GM19395 (cell line): Measurements from ENCODE around the gene ASIC2.

Experiments
- ATAC-seq: cut with Tn5 transposase; IDR thresholded peaks from one replicate; pipeline ENCODE4 v1.9.1; 2021; ENCODE audit warnings: mild to moderate bottlenecking, moderate library complexity; ENCODE audit not compliant: unreplicated experiment

The ASIC2 gene

GRCh38 chr17:33164169-33164881, 128.8 kb downstream of the ASIC2 start:
- no peak for ATAC-seq

GRCh38 chr17:33163533-33164168, 129.4 kb downstream of the ASIC2 start:
- ATAC-seq, result no peak

GRCh38 chr17:33154869-33155455, 138.1 kb downstream of the ASIC2 start:
- no peak for ATAC-seq

GRCh38 chr17:33152783-33153182, 140.3 kb downstream of the ASIC2 start:
- ATAC-seq, result no peak

- ATAC-seq, result no peak
Observed at GRCh38 chr17:33151565-33151964, 141.5 kb downstream of the ASIC2 start.

DNA sequence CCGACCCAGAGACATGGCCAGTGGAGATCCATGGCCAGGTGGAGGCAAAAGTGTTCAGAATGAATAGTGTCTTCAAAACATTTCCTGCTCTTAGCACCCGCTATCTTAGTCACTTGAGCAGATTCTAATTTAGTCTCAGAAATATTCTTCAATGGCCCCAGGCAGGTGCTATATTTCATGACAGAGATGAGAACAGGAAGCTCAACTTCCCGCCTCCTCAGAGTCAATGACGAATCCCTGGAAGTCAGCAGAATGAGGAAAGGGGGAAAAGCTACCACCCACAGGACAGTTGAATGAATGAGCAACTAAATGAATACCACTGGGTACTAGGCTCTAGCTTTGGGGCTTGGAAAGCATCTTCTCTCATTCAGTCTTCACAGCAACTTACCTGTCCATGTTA, 147.2 kb downstream of the ASIC2 start:
- no peak for ATAC-seq

- no peak for ATAC-seq
Observed at GRCh38 chr17:33144837-33145236, 148.3 kb downstream of the ASIC2 start.

DNA sequence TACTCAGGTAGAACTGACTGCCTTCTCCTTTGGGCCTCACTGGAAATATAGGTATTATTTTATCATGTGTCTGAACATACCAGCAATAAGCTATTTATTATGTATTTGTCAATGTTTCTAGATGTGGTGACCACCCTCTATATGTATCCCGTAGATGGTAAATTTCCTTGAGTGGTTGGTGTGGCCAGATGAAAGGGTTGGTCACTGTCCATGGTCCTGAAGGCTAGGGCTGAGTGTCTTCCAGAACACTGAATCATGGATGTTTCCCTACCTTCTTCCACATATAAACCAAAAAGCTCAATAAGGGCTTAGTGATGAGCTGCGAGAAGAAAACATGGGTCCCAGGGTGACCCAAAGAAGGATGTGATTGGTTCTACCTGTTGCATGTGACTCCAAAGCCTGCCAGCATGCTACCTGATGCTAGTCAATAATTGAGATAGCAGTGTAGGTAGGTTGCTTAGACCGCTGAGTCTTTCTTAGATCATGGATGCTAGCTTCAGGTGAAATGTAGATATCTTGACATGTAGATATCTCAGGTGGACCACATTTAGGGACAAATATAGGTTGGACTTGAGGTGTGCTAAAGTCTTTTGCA, 150.3 kb downstream of the ASIC2 start:
- ATAC-seq, result no peak

DNA sequence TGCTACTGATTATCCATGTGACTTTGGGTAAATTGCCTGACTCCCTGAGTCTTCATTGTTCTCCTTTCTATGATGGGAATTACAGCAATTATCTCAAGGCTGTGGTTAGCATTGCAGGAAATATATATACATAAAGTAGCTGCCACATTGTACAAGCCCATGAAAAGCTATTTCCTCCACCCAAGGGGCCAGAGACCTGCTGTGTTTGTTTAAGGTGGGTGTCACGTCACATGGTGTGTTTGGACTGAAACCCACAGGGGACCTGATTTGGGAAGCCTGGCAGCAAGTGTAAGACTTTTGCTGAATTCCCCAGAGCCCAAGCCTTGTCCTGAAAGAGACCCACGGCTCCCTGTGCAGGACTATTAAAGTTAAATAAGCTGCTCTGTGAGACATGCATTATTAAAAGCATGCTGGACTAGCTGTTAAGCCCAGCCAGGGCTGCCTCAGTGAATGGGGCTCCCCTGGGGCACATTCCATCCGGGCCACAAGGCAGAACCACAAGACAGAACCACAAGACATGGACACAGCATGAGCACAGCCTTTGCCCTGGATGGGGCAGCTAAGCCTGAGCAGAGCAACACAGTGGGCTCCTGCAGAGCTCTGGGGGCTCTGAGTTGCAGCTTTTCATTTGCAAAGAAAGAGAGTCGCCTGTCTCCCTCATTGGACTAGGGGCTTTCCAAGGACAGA, 152.5 kb downstream of the ASIC2 start:
- no peak for ATAC-seq

DNA sequence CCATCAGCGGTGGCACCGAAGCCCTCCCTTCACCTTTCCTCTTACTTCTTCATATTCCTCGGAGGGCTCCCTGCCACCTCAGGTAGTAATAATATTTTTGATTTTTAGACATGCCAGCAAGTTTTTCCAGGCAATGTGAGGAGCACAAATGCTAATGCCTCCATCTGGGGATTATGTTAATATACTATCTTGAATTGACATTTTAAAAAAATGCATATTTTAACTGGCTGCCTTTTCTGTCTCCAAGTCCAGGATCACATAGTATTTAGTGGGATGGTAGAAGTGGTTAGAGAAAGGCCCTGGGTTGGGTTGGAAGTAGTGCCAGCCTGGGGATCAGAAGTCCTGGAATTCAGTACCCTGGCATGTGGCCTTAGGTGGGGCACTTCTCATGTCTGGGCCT, 154.5 kb downstream of the ASIC2 start:
- no peak for ATAC-seq

GRCh38 chr17:33137426-33137825, 155.7 kb downstream of the ASIC2 start:
- ATAC-seq, result no peak

DNA sequence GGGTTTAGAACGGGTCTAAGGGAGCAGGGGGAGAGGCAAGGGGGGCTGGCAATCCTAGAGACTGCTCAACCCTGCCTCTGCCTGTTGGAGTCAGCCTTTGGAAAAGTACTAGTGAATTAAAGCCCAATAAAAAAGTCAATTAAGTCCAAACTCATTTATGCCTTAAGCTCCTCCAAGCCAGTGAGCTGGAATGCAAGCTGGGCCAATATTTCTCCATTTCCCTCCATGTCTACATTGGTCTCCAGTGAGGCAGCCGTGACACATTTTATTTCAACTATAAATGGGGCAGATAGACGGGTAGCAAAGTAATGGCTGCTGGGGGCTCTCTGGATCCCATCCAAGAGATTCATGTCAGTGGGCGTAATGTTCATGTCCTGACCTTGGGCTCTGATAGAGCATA, 157.4 kb downstream of the ASIC2 start:
- no peak for ATAC-seq

- no peak for ATAC-seq
Observed at GRCh38 chr17:33131620-33132019, 161.5 kb downstream of the ASIC2 start.

GRCh38 chr17:33127706-33128105, 165.4 kb downstream of the ASIC2 start:
- ATAC-seq, result no peak

DNA sequence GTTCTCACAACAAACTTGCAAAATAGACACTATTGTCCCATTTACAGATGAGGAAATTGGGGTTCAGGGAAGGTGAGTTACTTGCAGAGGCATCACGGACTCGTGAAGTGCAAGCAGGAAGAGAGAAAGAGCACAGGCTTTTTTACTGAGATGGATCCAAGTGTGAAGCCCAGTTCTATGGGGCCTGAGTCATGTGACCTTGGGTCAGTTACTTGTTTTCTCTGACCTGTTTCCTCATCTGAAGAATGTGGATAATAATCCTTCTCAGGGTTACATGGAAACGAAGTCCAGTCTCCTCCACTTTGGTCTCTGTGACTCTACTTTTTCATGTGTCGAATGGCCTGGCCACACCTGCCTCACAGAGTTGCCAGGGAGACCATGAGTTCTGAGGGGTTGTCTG, 167.0 kb downstream of the ASIC2 start:
- no peak for ATAC-seq

DNA sequence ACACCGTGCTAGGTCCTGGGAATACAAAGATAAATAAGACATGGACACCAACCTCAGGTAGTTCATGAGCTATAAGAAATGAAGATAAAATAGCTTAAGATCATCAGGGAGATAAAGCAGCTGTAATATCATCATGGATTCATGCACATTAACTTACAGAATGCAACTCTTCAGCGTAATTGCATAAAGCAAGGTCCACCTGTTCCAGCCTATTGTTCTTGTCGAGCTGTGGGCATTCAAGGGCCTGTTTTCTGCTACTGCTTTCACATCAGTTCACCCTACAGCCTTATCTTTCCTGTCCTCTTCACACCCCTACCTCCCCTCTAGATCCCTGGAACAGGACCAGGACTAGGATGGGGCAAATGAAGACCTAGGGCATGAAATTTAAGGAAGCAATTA, 167.5 kb downstream of the ASIC2 start:
- no peak for ATAC-seq

DNA sequence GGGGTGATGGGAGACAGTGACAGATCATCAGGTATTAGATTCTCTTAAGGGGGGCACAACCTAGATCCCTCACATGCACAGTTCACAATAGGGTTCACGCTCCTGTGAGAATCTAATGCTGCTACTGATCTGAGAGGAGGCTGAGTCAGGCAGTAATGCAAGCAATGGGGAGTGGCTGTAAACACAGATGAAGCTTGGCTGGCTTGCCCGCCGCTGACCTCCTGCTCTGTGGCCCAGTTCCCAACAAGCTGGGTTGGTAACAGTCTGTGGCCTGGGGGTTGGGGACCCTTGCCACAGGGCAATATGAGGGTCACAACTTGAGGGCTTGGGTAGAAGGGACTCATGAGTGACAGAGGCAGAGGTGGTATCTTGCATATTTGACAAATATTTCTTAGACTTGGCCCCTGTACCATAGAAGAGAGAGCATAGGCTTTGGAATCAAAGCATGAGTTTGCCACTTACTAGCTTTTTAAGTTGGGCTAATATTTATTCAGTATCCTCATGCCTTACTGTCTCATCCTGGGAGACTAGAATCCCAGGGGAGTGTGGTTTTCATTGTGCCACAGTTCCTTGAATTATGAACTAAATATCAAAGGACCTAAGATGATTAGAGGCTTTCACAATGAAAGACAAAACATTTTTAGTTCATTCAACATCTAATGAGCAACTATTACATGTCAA, 168.1 kb downstream of the ASIC2 start:
- ATAC-seq, result no peak

DNA sequence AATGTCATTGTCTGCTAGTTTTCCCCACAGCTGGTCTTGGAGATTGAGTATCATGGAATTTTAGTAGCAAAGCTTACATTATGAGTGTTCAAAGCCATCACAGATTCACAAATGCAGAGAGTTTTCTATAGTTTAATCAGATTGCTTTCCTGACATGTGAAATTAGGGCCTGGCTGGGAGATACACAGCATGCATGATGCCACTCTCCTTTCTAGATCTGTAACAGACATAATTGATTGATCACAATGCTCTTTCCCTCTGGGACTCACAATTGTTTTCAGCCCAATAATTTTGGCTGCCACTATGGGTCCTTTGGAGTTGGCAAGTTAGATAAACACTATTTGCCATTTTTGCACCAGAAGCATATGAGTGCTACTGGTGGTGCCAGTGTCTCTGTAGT, 168.9 kb downstream of the ASIC2 start:
- no peak for ATAC-seq

DNA sequence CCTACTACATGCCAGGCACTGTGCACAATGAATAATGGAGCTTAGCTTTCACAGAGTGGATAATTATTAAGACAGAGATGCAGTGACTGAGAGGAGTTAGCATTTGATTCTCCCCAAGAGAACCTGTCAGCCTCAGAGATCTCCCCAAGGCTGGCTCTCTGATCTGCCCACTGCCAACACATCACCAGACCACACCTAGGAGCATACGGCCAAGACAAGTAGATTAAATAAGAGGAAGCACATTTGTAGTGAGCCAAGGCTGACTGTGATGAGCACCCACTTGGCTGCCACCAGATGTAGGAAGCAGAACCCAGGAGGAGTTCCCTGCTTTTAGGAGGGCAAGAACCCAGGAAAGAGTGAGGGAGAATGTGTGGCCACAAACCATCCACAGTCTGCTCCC, 171.3 kb downstream of the ASIC2 start:
- no peak for ATAC-seq

GRCh38 chr17:33121272-33121671, 171.8 kb downstream of the ASIC2 start:
- ATAC-seq, result no peak

GRCh38 chr17:33120103-33120502, 173.0 kb downstream of the ASIC2 start:
- ATAC-seq, result no peak
